Glutamatergic neuron (in vitro differentiated cells): ENCODE data around the gene GMCL2. TPM values are rescaled to one million over a fixed set of nuclear protein-coding genes. Genes with fewer than 3 reads are reported as not detected.

Experiments
- DNase-seq: peaks from one replicate; pipeline ENCODE4 v3.0.0; 2022
- H3K27ac Mint-ChIP-seq: one replicate; pipeline ENCODE4 v1.8.0; 2020; ENCODE audit warnings: mild to moderate bottlenecking, mixed read lengths, inconsistent platforms; ENCODE audit not compliant: unreplicated experiment
- H3K27me3 Mint-ChIP-seq: one replicate; pipeline ENCODE4 v1.8.0; 2020; ENCODE audit warnings: mild to moderate bottlenecking, moderate library complexity, mixed read lengths, inconsistent platforms; ENCODE audit not compliant: unreplicated experiment
- H3K36me3 Mint-ChIP-seq: one replicate; pipeline ENCODE4 v1.8.0; 2020; ENCODE audit warnings: mild to moderate bottlenecking, mixed read lengths, inconsistent platforms; ENCODE audit not compliant: unreplicated experiment
- H3K4me1 Mint-ChIP-seq: one replicate; pipeline ENCODE4 v1.8.0; 2020; ENCODE audit warnings: mild to moderate bottlenecking, low read depth, mixed read lengths, inconsistent platforms; ENCODE audit not compliant: unreplicated experiment
- H3K4me3 Mint-ChIP-seq: one replicate; pipeline ENCODE4 v1.8.0; 2020; ENCODE audit warnings: mild to moderate bottlenecking, mixed read lengths, inconsistent platforms; ENCODE audit not compliant: unreplicated experiment
- H3K9me3 Mint-ChIP-seq: one replicate; pipeline ENCODE4 v1.8.0; 2020; ENCODE audit warnings: mild to moderate bottlenecking, moderate library complexity, mixed read lengths, inconsistent platforms; ENCODE audit not compliant: unreplicated experiment
- CTCF ChIP-seq: fragments of 200-600 bp; sonication (generic); IDR thresholded peaks from one replicate; pipeline ENCODE4 v1.5.0; 2021; ENCODE audit not compliant: partially characterized antibody, unreplicated experiment
- total RNA-seq: library from RNA; stranded (reverse); fragmentation: NEBNext Ultra II Directional; extraction: Animal tissue kit (Norgen Biotek cat#: 25700); gene quantifications from one replicate; pipeline ENCODE4 v1.2.1, GENCODE V29; 2021; ENCODE audit not compliant: unreplicated experiment

Gene GMCL2
- total RNA-seq, 1 donor from 2014 or later = not detected

GRCh38 chr5:178210073-178210535 is 22.9 kb upstream of the GMCL2 start:
- no peak for TF ChIP-seq CTCF
- Mint-ChIP-seq H3K36me3 (no peaks in the 10 kb centered on the region), H3K4me3 (no peak overlapping the region), H3K27ac (peak overlapping the region; percentile 38), H3K27me3 (peaks cover 7% of the 10 kb centered on the region), H3K4me1 (peaks cover 14% of the 10 kb centered on the region), H3K9me3 (peaks cover 16% of the 10 kb centered on the region)
- DNase-seq = no peak

- peaks cover 14% of the 10 kb centered on the region for H3K4me1 Mint-ChIP-seq
- H3K27ac Mint-ChIP-seq = no peak overlapping the region
- H3K27me3 Mint-ChIP-seq = peaks cover 7% of the 10 kb centered on the region
- no peaks in the 10 kb centered on the region for H3K36me3 Mint-ChIP-seq
- no peak for TF ChIP-seq CTCF
- peaks cover 16% of the 10 kb centered on the region for H3K9me3 Mint-ChIP-seq
- no peak overlapping the region for H3K4me3 Mint-ChIP-seq
- DNase-seq = no peak
Observed at GRCh38 chr5:178209334-178210072, 22.3 kb upstream of the GMCL2 start.

GRCh38 chr5:178208540-178209227 is 21.5 kb upstream of the GMCL2 start:
- no peak overlapping the region for H3K27ac Mint-ChIP-seq
- no peak overlapping the region for H3K4me3 Mint-ChIP-seq
- no peak for DNase-seq

GRCh38 chr5:178207917-178208280 is 20.7 kb upstream of the GMCL2 start:
- no peak for DNase-seq
- TF ChIP-seq CTCF = no peak
- Mint-ChIP-seq H3K4me3 (peak overlapping the region; percentile 3), H3K27me3 (peaks cover 12% of the 10 kb centered on the region), H3K9me3 (peaks cover 18% of the 10 kb centered on the region), H3K36me3 (no peaks in the 10 kb centered on the region), H3K4me1 (peaks cover 14% of the 10 kb centered on the region), H3K27ac (no peak overlapping the region)

More at GRCh38 chr5:178208540-178209227, 21.5 kb upstream of the GMCL2 start:
- H3K36me3 Mint-ChIP-seq = no peaks in the 10 kb centered on the region
- H3K9me3 Mint-ChIP-seq = peaks cover 20% of the 10 kb centered on the region
- H3K27me3 Mint-ChIP-seq = peaks cover 11% of the 10 kb centered on the region
- H3K4me1 Mint-ChIP-seq = peaks cover 14% of the 10 kb centered on the region
- peak; percentile 34 for TF ChIP-seq CTCF
